ENCODE measurements around the gene FN3KRP. TPM values are rescaled to one million over a fixed set of nuclear protein-coding genes. Genes with fewer than 3 reads are reported as not detected.

The FN3KRP gene
- polyA plus RNA-seq, 2 donors, result 15.6 to 19.0 TPM

GRCh38 chr17:82677353-82677925 is 39.1 kb upstream of the FN3KRP start:
- Histone ChIP-seq H3K27ac (ENCODE audit: low read depth in 2 of 2, low read length in 1 of 2) (no peak overlapping the region), H3K4me1 (ENCODE audit: control insufficient read depth in 2 of 2, insufficient read depth in 2 of 2, low read length in 1 of 2) (no peaks in the 10 kb centered on the region), H3K27me3 (ENCODE audit: control insufficient read depth in 1 of 2, insufficient read depth in 2 of 2, low read length in 2 of 2) (no peaks in the 10 kb centered on the region), H3K36me3 (ENCODE audit: control insufficient read depth in 2 of 2, insufficient read depth in 2 of 2, low read length in 1 of 2) (peaks cover 0 to 3% of the 10 kb centered on the region in 2 donors), H3K4me3 (ENCODE audit: low read depth in 1 of 2, low read length in 2 of 2) (no peak overlapping the region), H3K9me3 (ENCODE audit: control insufficient read depth in 2 of 2, insufficient read depth in 1 of 2, low read depth in 1 of 2, low read length in 1 of 2) (no peaks in the 10 kb centered on the region)
- WGBS, 2 donors, result 88 to 89% methylated on average over 23 of the region's 23 CpGs

- Histone ChIP-seq H3K27ac (ENCODE audit: low read depth in 2 of 2, low read length in 1 of 2) (no peak overlapping the region), H3K27me3 (ENCODE audit: control insufficient read depth in 1 of 2, insufficient read depth in 2 of 2, low read length in 2 of 2) (no peaks in the 10 kb centered on the region), H3K4me3 (ENCODE audit: low read depth in 1 of 2, low read length in 2 of 2) (no peak overlapping the region), H3K4me1 (ENCODE audit: control insufficient read depth in 2 of 2, insufficient read depth in 2 of 2, low read length in 1 of 2) (no peaks in the 10 kb centered on the region), H3K36me3 (ENCODE audit: control insufficient read depth in 2 of 2, insufficient read depth in 2 of 2, low read length in 1 of 2) (peaks cover 0 to 3% of the 10 kb centered on the region in 2 donors), H3K9me3 (ENCODE audit: control insufficient read depth in 2 of 2, insufficient read depth in 1 of 2, low read depth in 1 of 2, low read length in 1 of 2) (no peaks in the 10 kb centered on the region)
- 87% methylated on average over 13 to 14 of the region's 14 CpGs for WGBS, 2 donors
Measured at GRCh38 chr17:82678265-82678891, 38.1 kb upstream of the FN3KRP start.

GRCh38 chr17:82679586-82680465 is 36.7 kb upstream of the FN3KRP start:
- Histone ChIP-seq H3K4me1 (ENCODE audit: control insufficient read depth in 2 of 2, insufficient read depth in 2 of 2, low read length in 1 of 2) (no peaks in the 10 kb centered on the region), H3K27me3 (ENCODE audit: control insufficient read depth in 1 of 2, insufficient read depth in 2 of 2, low read length in 2 of 2) (no peaks in the 10 kb centered on the region), H3K27ac (ENCODE audit: low read depth in 2 of 2, low read length in 1 of 2) (no peak overlapping the region), H3K9me3 (ENCODE audit: control insufficient read depth in 2 of 2, insufficient read depth in 1 of 2, low read depth in 1 of 2, low read length in 1 of 2) (no peaks in the 10 kb centered on the region), H3K4me3 (ENCODE audit: low read depth in 1 of 2, low read length in 2 of 2) (no peak overlapping the region), H3K36me3 (ENCODE audit: control insufficient read depth in 2 of 2, insufficient read depth in 2 of 2, low read length in 1 of 2) (peaks cover 3% of the 10 kb centered on the region in 2 donors)
- WGBS, 2 donors, result 86 to 89% methylated on average over 28 of the region's 28 CpGs

- H3K4me1 ChIP-seq (ENCODE audit: control insufficient read depth in 2 of 2, insufficient read depth in 2 of 2, low read length in 1 of 2), result no peaks in the 10 kb centered on the region
- H3K27me3 ChIP-seq (ENCODE audit: control insufficient read depth in 1 of 2, insufficient read depth in 2 of 2, low read length in 2 of 2), result no peaks in the 10 kb centered on the region
- H3K4me3 ChIP-seq (ENCODE audit: low read depth in 1 of 2, low read length in 2 of 2), result no peak overlapping the region
- peaks cover 3% of the 10 kb centered on the region in 2 donors for H3K36me3 ChIP-seq (ENCODE audit: control insufficient read depth in 2 of 2, insufficient read depth in 2 of 2, low read length in 1 of 2)
- H3K27ac ChIP-seq (ENCODE audit: low read depth in 2 of 2, low read length in 1 of 2), result no peak overlapping the region
- H3K9me3 ChIP-seq (ENCODE audit: control insufficient read depth in 2 of 2, insufficient read depth in 1 of 2, low read depth in 1 of 2, low read length in 1 of 2), result no peaks in the 10 kb centered on the region
- 97% methylated on average over 3 of the region's 3 CpGs for WGBS, 2 donors
Measured at GRCh38 chr17:82681547-82681946, 35.0 kb upstream of the FN3KRP start.

- H3K27ac ChIP-seq (ENCODE audit: low read depth in 2 of 2, low read length in 1 of 2), result no peak overlapping the region
- no peaks in the 10 kb centered on the region for H3K27me3 ChIP-seq (ENCODE audit: control insufficient read depth in 1 of 2, insufficient read depth in 2 of 2, low read length in 2 of 2)
- 84 to 96% methylated on average over 1 of the region's 1 CpG for WGBS, 2 donors
- no peaks in the 10 kb centered on the region for H3K9me3 ChIP-seq (ENCODE audit: control insufficient read depth in 2 of 2, insufficient read depth in 1 of 2, low read depth in 1 of 2, low read length in 1 of 2)
- H3K36me3 ChIP-seq (ENCODE audit: control insufficient read depth in 2 of 2, insufficient read depth in 2 of 2, low read length in 1 of 2), result peaks cover 0 to 3% of the 10 kb centered on the region in 2 donors
- no peak overlapping the region for H3K4me3 ChIP-seq (ENCODE audit: low read depth in 1 of 2, low read length in 2 of 2)
- H3K4me1 ChIP-seq (ENCODE audit: control insufficient read depth in 2 of 2, insufficient read depth in 2 of 2, low read length in 1 of 2), result no peaks in the 10 kb centered on the region
Measured at GRCh38 chr17:82683534-82683933, 33.0 kb upstream of the FN3KRP start.

GRCh38 chr17:82684228-82684841 is 32.2 kb upstream of the FN3KRP start:
- H3K36me3 ChIP-seq (ENCODE audit: control insufficient read depth in 2 of 2, insufficient read depth in 2 of 2, low read length in 1 of 2), result peaks cover 0 to 3% of the 10 kb centered on the region in 2 donors
- H3K27me3 ChIP-seq (ENCODE audit: control insufficient read depth in 1 of 2, insufficient read depth in 2 of 2, low read length in 2 of 2), result no peaks in the 10 kb centered on the region
- no peaks in the 10 kb centered on the region for H3K4me1 ChIP-seq (ENCODE audit: control insufficient read depth in 2 of 2, insufficient read depth in 2 of 2, low read length in 1 of 2)
- H3K9me3 ChIP-seq (ENCODE audit: control insufficient read depth in 2 of 2, insufficient read depth in 1 of 2, low read depth in 1 of 2, low read length in 1 of 2), result no peaks in the 10 kb centered on the region
- H3K4me3 ChIP-seq (ENCODE audit: low read depth in 1 of 2, low read length in 2 of 2), result no peak overlapping the region
- no peak overlapping the region for H3K27ac ChIP-seq (ENCODE audit: low read depth in 2 of 2, low read length in 1 of 2)
- WGBS, 2 donors, result 70 to 76% methylated on average over 13 of the region's 13 CpGs

- Histone ChIP-seq H3K4me3 (ENCODE audit: low read depth in 1 of 2, low read length in 2 of 2) (no peak overlapping the region), H3K27me3 (ENCODE audit: control insufficient read depth in 1 of 2, insufficient read depth in 2 of 2, low read length in 2 of 2) (no peaks in the 10 kb centered on the region), H3K9me3 (ENCODE audit: control insufficient read depth in 2 of 2, insufficient read depth in 1 of 2, low read depth in 1 of 2, low read length in 1 of 2) (no peaks in the 10 kb centered on the region), H3K4me1 (ENCODE audit: control insufficient read depth in 2 of 2, insufficient read depth in 2 of 2, low read length in 1 of 2) (no peaks in the 10 kb centered on the region), H3K36me3 (ENCODE audit: control insufficient read depth in 2 of 2, insufficient read depth in 2 of 2, low read length in 1 of 2) (peaks cover 3% of the 10 kb centered on the region in 2 donors), H3K27ac (ENCODE audit: low read depth in 2 of 2, low read length in 1 of 2) (no peak overlapping the region)
- 92 to 96% methylated on average over 12 of the region's 12 CpGs for WGBS, 2 donors
Measured at GRCh38 chr17:82685291-82685690, 31.2 kb upstream of the FN3KRP start.

- 87 to 91% methylated on average over 19 of the region's 19 CpGs for WGBS, 2 donors
- Histone ChIP-seq H3K27ac (ENCODE audit: low read depth in 2 of 2, low read length in 1 of 2) (no peak overlapping the region), H3K27me3 (ENCODE audit: control insufficient read depth in 1 of 2, insufficient read depth in 2 of 2, low read length in 2 of 2) (no peaks in the 10 kb centered on the region), H3K4me3 (ENCODE audit: low read depth in 1 of 2, low read length in 2 of 2) (no peak overlapping the region), H3K9me3 (ENCODE audit: control insufficient read depth in 2 of 2, insufficient read depth in 1 of 2, low read depth in 1 of 2, low read length in 1 of 2) (no peaks in the 10 kb centered on the region), H3K4me1 (ENCODE audit: control insufficient read depth in 2 of 2, insufficient read depth in 2 of 2, low read length in 1 of 2) (no peaks in the 10 kb centered on the region), H3K36me3 (ENCODE audit: control insufficient read depth in 2 of 2, insufficient read depth in 2 of 2, low read length in 1 of 2) (peaks cover 3% of the 10 kb centered on the region in 2 donors)
Measured at GRCh38 chr17:82686366-82687324, 29.9 kb upstream of the FN3KRP start.
